ENCODE data around the gene FOSL1.

DNA sequence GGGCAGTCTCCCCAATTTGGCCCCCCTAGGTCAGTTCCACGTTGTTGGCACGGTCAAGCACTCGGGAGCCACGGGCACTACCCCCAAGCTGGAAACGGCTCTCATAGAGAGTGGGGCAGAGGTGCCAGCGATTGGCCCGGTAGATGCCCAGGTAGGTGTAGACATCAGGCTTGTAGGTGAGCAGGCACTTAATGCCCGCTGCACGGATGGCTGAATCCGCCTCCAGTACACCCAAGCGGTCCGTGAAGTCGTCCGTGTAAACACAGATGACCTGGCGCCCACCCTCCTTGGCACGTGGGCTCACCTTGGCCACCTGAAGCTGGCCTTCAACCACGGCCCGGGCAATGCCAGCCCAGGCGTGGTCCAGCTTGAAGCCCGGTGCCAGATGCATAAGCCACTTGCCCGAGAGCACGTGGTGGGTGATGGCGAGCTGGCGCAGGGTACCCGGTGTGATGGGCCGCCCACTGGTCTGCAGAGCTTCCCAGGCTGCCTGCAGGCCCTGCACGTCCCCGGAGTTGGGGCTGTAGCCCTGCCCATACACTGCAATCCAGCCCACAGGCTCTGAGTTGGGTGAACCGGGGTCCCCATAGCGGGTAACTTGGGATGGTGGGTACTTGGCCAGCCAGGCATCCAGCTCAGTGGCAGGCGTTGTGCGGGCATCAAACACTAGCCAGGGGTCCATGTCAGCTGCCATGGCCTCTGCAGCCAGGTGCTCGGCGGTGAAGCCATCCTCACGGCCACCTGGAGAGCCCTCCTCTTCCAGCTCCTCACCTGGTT lies 17.4 kb upstream of the FOSL1 start:
- TF ChIP-seq CTCF (IDR thresholded peaks at IDR 0.05; ENCODE audit: insufficient read depth, low read length, poor library complexity, severe bottlenecking) (no peak), EZH2phosphoT487 (conservative IDR thresholded peaks at IDR 0.05; ENCODE audit: low read length) (no peak)
